NCI-H69 (cell line): ENCODE results near the gene PTCHD4.

ENCODE experiments used
- DNase-seq: peaks from one replicate; lab custom pipeline; 2025; lab: John Stamatoyannopoulos, UW

Gene PTCHD4

GRCh38 chr6:48099713-48100587, 11.0 kb downstream of the PTCHD4 start:
- DNase-seq, result no peak

GRCh38 chr6:48098923-48099322, 12.1 kb downstream of the PTCHD4 start:
- DNase-seq, result peak; percentile 39

DNA sequence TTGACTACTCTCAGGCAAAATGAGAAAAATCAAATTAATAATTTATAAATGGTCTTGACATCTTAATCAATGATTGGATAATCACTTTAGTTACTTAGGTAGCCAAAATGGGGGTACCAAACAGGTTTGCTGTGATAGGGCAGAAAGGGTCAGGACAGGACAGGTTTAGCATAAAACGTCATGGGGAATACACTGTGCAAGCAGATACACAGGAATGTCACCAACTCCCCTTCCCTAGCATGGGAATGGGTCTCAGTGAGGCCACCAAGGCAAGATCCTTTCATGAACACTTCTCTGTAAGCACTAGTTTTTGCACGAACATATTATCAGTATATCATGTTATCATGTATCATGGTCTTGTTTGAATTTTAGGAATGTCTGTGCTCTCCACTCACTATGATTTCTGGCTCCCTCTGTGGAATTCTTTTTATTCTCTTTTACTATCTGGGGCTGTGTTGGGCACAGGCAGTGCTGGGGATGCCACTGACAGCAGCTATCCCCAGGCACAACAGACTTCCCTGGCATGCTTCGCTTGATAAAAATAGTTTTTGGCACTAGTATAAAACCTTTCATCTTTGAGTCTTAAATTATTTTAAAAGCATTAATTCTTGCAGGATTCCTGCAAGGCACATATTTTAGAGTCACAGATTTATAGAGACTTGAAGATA, 18.3 kb downstream of the PTCHD4 start:
- no peak for DNase-seq

DNA sequence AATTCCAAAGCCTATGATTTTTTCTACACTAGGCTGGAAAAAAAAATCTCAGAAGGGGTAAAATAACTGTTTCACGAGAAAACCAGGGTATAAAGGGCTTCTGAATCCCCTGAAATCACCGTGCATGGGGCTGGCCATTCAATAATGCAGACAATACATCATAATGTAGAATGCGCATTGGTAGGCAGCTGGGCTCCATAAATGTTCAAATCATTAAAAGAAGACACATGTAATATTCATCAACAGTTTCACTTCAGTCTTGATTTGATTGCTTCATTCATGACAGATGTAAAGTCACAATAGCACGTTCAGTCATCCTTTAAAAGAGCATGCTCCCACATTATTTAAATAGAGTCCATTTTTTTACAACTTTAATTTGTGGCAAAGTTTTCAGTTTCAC, 20.5 kb downstream of the PTCHD4 start:
- no peak for DNase-seq

- peak; percentile 63 for DNase-seq
These were observed 23.5 kb downstream of the PTCHD4 start for GRCh38 chr6:48087448-48087847.

DNA sequence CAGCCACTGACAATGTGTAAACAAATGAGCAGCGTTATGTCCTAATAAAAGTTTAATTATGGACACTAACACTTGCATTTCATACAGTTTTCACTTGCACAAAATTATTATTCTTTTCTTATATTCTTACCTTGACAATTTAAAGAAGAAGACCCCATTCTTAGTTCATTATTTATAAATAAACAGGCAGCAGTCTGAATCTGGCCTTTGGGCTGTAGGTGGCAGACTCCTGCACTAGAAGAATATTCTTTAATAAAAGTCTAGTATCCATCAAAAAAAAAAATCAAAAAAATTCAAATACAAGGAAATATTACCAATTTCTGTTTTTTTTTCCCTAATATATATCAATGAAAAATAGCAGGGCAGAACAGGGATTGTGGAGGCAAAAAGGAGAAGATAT, 24.8 kb downstream of the PTCHD4 start:
- DNase-seq, result no peak

GRCh38 chr6:48085131-48085741, 25.8 kb downstream of the PTCHD4 start:
- no peak for DNase-seq

- no peak for DNase-seq
These were observed 26.8 kb downstream of the PTCHD4 start for GRCh38 chr6:48084201-48084600.

DNA sequence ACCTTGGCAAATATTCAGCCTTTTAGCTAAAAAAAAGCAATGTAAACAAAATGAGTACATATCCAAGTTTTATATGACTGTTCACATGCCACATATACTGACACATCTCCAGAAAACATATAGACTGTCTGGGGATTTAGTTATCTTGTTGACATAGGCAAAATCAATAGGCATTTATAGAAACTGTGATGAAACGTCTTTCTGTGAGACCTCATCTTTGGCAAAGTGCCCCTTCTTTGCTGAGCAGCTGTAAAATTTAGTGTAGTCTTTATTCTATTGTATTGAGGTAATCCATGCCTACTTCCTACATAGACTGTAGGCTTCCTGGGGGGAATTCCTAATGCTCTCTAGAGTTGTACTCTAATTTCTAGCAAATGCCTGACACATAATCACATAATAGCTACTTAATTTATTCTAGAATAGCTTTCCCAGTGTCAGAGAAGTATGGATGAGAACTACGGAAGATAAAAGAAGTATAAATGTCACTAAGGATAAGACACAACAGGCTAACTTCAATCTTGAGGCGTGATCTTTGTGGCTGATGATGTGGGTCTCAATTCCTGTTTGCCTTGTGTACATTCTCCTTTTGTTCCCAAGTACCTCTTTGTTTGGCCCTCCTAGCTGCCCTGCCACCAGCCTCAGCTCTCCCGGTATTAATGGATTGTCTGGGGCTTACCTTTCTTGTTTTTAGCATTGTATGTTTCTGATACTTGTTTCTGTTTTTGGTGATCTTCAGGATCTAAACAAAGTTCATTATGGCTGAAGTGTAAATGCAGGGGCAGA, 30.6 kb downstream of the PTCHD4 start:
- peak; percentile 93 for DNase-seq

- DNase-seq, result peak; percentile 41
These were observed 32.9 kb downstream of the PTCHD4 start for GRCh38 chr6:48078120-48078519.

GRCh38 chr6:48075181-48075580, 35.8 kb downstream of the PTCHD4 start:
- no peak for DNase-seq

DNA sequence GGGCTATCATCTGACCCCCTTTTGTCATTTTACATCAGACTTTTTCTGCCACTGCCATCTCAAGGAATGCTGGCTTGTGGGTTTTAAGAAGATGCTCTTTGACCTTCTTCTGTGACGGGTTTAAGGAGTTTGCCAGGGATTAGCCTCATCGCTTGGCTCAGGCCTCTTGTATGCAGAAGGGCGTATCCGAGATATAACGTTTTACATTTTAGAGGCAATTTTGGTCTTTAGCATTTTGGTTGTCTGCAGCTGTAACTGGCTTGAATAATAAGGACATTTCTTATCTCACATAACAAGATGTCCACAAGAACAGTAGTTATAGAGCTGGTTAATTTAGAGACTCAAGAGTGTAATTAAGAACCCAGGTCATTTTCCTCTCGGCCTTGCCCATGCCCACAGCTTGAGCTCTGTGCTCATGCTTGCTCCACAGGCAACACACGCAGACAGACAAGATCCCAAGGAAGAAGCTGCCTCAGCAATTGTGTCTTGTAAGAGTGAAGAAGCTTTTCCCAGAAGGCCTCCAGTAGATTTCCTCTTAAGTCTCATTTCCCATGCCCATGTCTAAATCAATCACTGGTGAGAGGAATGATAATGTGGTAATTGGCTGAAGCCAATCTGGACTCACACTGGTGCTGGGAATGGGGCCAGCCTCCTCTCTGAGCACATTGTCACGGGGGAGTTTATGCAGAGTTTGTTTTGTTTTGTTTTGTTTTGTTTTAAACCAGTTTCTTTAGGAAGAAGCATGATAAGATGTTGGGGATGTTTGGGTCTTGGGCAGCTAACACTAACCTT, 36.8 kb downstream of the PTCHD4 start:
- peak; percentile 62 for DNase-seq

- DNase-seq, result no peak
These were observed 39.2 kb downstream of the PTCHD4 start for GRCh38 chr6:48071833-48072232.

- peak; percentile 89 for DNase-seq
These were observed 41.7 kb downstream of the PTCHD4 start for GRCh38 chr6:48069280-48069679.

DNA sequence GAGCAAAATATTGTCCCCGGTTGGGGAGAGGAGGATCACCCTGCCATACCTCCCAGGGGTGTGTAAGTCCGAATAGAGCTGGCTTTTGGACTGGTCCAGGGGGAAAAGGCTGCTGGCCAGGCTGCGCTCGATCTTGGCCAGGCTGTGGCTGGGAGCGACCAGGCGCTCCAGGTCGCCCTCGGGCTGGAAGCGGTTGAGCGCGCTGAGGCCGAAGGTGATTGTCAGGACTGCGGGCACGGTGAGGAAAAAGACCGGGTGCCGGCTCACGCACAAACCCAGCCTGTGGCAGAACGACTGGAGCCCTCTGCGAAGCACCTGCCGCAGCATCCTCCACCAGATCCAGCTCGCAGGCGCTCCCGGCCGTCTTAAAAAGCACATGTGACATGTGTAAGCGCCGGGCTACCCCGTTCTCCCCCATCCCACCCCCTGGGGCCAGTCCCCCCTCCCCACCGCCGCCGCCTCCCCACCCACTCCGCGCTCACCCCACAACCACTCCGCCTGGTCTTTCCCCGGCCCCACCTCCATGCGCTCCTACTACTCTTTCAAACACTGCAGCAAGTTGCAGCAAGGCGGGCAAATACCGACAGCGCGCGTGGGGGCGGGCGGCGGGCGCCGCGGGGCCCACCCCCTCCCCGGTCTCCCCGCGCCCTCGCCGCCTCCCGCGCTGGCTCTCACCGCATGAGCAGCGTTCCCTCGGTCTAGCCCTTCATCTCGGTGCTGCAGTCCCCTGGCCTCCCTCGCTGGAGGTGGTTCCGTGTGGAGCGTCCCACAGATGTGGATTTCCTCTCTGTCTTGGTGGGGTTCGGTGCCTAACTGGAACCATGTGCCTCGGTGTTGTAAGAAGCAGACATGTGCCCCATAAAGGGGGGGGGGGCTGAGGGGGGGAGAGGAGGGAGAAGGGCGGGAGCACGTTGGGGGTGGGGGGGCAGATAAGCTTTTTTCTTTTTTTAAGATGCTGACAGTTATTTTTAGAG, 42.4 kb downstream of the PTCHD4 start:
- peak; percentile 90 for DNase-seq

DNA sequence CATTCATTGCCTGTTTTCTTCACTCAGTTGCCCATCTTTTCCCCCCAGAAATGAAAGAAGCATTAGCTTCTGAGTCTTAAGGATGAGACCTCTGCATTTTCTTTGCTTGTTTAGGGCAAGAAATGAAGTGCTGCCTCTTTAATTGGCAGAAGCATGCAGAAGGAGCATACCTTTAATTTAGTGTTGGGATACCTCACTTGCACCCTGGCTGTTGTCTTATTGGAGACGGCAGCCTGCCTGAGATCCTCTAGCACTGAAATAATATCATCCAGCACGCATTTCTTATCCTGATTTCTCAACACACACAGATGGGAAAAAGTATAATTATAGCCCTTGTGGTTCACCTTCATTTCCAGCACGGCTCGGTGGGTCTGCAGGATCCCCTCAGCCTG, 43.1 kb downstream of the PTCHD4 start:
- peak; percentile 87 for DNase-seq

DNA sequence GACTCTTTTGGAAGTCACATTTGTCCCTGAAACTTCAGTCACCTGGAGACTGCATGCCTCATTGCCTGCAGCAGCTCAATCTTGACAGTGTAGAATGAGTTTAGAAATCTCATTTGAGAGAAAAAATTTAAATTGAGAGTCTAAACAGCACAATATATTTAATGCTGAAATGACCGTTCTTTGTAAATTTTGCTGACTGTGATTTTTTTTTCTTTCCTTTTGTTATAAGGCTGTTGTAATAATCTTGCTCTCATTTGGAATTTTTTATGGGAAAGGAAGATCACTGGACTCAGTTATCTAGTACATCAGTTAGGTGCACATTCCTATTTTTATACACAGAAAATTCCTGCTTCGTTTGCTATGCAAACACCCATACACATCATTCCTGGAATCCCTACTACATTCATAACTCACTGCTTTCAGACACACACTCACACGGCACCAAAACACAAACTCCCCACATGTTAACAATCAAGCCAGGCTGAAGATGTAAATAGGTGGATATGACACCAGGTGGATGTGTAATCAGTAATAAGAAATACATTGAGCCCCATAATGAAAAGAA, 43.8 kb downstream of the PTCHD4 start:
- peak; percentile 49 for DNase-seq

DNA sequence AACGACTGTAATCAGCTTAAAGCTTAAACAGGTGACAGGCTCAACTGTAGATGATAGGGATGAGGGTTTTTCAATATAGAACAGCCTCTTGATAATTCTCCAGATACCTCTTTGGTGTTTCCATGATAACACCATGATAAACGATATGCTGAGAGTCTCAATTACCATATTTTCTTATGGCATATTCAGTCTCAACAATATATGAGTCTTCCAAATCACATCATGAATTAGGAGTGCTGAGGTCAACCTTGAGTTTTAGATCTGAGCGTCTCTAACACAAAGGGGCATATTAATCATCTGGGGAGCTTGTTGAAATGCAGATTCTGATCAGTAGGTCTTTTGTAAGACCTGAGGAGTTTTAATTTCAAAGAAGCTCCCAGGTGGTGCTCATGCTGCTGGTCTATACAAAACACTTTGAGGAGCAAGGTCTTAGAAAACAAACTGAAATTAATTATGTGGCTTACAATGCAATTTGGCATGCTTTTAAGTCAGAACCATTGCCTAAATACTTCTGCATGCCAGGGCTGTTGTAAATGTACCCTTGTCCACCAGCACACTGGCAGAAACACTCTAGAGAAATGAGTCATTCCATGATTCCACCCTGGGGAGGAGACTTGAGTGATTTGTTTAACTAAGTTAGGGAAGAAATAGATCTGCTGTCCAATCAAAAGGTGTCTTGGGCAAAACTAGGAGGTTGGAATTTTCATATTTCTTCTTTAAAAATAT, 49.6 kb downstream of the PTCHD4 start:
- DNase-seq, result peak; percentile 83
